DND-41 (cell line): ENCODE data around the gene CFAP97D2.

Experiments used
- EZH2 ChIP-seq: IDR thresholded peaks from 3 replicates; pipeline ENCODE4 v1.6.1; 2012; ENCODE audit warnings: borderline replicate concordance, low read depth, mild to moderate bottlenecking, moderate library complexity, low read length, inconsistent platforms; ENCODE audit not compliant: severe bottlenecking
- TF ChIP-seq, protein P1 (sequence below): IDR thresholded peaks from 2 replicates; pipeline ENCODE4 v1.5.1; 2012; ENCODE audit warnings: borderline replicate concordance, low read length, moderate library complexity, mild to moderate bottlenecking; ENCODE audit not compliant: poor library complexity, severe bottlenecking; ENCODE audit errors: extremely low read depth

- TF ChIP-seq EZH2: no peak
- TF ChIP-seq, protein P1, sequence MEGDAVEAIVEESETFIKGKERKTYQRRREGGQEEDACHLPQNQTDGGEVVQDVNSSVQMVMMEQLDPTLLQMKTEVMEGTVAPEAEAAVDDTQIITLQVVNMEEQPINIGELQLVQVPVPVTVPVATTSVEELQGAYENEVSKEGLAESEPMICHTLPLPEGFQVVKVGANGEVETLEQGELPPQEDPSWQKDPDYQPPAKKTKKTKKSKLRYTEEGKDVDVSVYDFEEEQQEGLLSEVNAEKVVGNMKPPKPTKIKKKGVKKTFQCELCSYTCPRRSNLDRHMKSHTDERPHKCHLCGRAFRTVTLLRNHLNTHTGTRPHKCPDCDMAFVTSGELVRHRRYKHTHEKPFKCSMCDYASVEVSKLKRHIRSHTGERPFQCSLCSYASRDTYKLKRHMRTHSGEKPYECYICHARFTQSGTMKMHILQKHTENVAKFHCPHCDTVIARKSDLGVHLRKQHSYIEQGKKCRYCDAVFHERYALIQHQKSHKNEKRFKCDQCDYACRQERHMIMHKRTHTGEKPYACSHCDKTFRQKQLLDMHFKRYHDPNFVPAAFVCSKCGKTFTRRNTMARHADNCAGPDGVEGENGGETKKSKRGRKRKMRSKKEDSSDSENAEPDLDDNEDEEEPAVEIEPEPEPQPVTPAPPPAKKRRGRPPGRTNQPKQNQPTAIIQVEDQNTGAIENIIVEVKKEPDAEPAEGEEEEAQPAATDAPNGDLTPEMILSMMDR: no peak
These were observed 30.6 kb upstream of the CFAP97D2 start for GRCh38 chr13:114148521-114148855.
